Peyer's patch (tissue), 4 donors: ENCODE measurements around the gene PTPN14. TPM values are rescaled to one million over a fixed set of nuclear protein-coding genes. Genes with fewer than 3 reads are reported as not detected.
A peak's percentile ranks its signal among the peaks of the same experiment; 100 is the strongest.

ENCODE experiments used
- DNase-seq, 3 donors: peaks; one replicate each; pipeline ENCODE4 v3.0.0-alpha.2; 2017 to 2019
- H3K27ac ChIP-seq, 4 donors: fragments of 200-600 bp; sonication (generic); one replicate each; pipeline ENCODE4 v1.5.1; 2016 to 2019
- H3K27me3 ChIP-seq, 2 donors: fragments of 200-600 bp; sonication (generic); one replicate each; pipeline ENCODE4 v1.5.1; 2019
- H3K36me3 ChIP-seq, 3 donors: fragments of 200-600 bp; sonication (generic); one replicate each; pipeline ENCODE4 v1.5.1; 2016 to 2019
- H3K4me1 ChIP-seq, 4 donors: fragments of 200-600 bp; sonication (generic); one replicate each; pipeline ENCODE4 v1.5.1; 2016 to 2019
- H3K4me3 ChIP-seq, 4 donors: fragments of 200-600 bp; sonication (generic); 1 replicate in 3 of 4; 2 replicates in 1 of 4; pipeline ENCODE4 v1.5.1; 2016 to 2019; ENCODE audit warnings: mild to moderate bottlenecking in 1 of 4
- H3K9me3 ChIP-seq, 4 donors: fragments of 200-600 bp; sonication (generic); one replicate each; pipeline ENCODE4 v1.5.1; 2016 to 2019; ENCODE audit warnings: mild to moderate bottlenecking in 1 of 4
- POLR2A ChIP-seq, 2 donors: fragments of 450-650 bp; IDR thresholded peaks; one replicate each; pipeline ENCODE4 v1.5.1; 2017; ENCODE audit warnings: antibody characterized with exemption in 2 of 2, mild to moderate bottlenecking in 2 of 2, moderate library complexity in 2 of 2
- total RNA-seq, 4 donors: library from RNA; depleted of rRNA; stranded (reverse); fragments of >200 nt; gene quantifications; one replicate each; pipeline ENCODE4 v1.1.0, GENCODE V29; 2016
- TF ChIP-seq, protein P1 (sequence below), 6 experiments: fragments of 450-650 bp in 4 of 6; fragments of 200-600 bp in 2 of 6; sonication (generic) in 1 of 6; IDR thresholded peaks; one replicate each; pipeline ENCODE4 v1.5.1; 2017 to 2019; ENCODE audit warnings: antibody characterized with exemption in 6 of 6, mild to moderate bottlenecking in 3 of 6, moderate library complexity in 1 of 6

The PTPN14 gene
- total RNA-seq, 4 donors from 2014 or later, result 1.9 to 6.6 (median 4.2) TPM

DNA sequence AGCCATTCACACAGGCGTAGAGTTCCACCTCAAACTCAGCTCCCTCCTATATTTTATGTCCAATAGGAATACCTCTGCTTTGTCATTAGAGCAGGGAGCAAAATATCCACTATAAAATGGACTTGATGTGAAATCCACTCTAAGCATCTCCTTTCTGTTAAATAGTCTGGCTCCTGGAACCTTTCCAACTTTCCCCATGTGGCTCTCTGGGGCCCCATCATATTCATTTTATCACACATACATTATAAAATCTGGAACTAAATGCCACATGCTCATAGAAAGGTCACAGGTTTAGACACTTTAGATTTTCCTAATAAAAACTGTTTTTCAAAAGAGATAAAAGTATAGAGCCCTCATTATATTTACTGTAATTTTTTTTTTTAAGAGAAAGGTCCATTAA is 82.1 kb downstream of the PTPN14 start:
- H3K27me3 ChIP-seq, result no peaks in the 10 kb centered on the region
- no peak overlapping the region for H3K4me3 ChIP-seq
- H3K27ac ChIP-seq, result no peak overlapping the region
- no peaks in the 10 kb centered on the region for H3K4me1 ChIP-seq
- no peaks in the 10 kb centered on the region for H3K36me3 ChIP-seq
- TF ChIP-seq, protein P1, sequence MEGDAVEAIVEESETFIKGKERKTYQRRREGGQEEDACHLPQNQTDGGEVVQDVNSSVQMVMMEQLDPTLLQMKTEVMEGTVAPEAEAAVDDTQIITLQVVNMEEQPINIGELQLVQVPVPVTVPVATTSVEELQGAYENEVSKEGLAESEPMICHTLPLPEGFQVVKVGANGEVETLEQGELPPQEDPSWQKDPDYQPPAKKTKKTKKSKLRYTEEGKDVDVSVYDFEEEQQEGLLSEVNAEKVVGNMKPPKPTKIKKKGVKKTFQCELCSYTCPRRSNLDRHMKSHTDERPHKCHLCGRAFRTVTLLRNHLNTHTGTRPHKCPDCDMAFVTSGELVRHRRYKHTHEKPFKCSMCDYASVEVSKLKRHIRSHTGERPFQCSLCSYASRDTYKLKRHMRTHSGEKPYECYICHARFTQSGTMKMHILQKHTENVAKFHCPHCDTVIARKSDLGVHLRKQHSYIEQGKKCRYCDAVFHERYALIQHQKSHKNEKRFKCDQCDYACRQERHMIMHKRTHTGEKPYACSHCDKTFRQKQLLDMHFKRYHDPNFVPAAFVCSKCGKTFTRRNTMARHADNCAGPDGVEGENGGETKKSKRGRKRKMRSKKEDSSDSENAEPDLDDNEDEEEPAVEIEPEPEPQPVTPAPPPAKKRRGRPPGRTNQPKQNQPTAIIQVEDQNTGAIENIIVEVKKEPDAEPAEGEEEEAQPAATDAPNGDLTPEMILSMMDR (IDR thresholded peaks at IDR 0.05), result no peak
- no peak for TF ChIP-seq POLR2A (IDR thresholded peaks at IDR 0.05)
- no peaks in the 10 kb centered on the region for H3K9me3 ChIP-seq
- DNase-seq, result no peak

- Histone ChIP-seq H3K27ac (peak overlapping the region in 1 of 4 donors; percentile 19), H3K4me3 (no peak overlapping the region), H3K9me3 (no peaks in the 10 kb centered on the region), H3K27me3 (no peaks in the 10 kb centered on the region), H3K36me3 (no peaks in the 10 kb centered on the region), H3K4me1 (no peaks in the 10 kb centered on the region)
- TF ChIP-seq POLR2A (IDR thresholded peaks at IDR 0.05), result no peak
- TF ChIP-seq, protein P1 (IDR thresholded peaks at IDR 0.05), result no peak
- no peak for DNase-seq
These were observed 84.3 kb downstream of the PTPN14 start for GRCh38 chr1:214467078-214467585.

GRCh38 chr1:214466403-214467077 is 84.9 kb downstream of the PTPN14 start:
- H3K27ac ChIP-seq, result peak overlapping the region in 1 of 4 donors; percentile 19
- no peaks in the 10 kb centered on the region for H3K4me1 ChIP-seq

DNA sequence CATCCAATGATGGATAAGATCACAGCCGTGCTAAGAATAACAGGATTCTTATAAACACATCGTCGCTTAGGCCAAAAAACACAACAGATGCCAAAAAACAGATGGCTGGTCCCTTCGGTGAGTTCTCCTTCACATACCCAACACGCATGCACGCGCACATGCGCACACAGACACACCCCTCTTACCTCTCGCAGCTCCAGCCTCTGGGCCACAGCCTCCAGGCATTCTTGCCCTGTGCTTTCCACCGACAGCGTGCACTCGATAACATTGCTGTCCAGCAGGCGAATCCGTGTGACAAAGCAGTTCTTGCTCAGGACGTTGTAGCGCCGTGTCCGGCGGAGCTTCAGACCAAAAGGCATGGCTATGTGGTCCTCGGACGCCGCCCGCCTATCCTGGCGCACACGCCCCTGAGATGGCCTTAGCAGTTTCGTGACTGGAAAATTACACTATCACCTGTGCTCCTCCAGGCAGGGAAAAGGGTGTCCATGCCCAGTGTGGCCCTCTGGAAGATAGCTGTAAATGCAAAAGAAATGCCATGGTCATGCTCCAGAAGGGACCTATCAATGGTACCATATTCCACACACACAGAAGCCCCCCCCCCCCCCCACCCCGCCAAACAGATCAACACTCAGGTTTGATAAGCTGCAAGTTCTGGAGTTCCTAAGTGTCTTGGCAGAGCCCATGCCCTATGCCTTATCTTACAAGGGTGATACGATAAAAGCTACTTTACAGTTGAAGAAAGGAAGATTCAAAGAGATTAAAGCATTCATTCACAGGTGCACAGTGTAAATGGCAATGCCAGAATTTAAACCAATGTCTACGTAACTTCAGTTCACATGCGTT is 86.7 kb downstream of the PTPN14 start:
- H3K4me3 ChIP-seq, result no peak overlapping the region
- DNase-seq, result no peak
- TF ChIP-seq POLR2A (IDR thresholded peaks at IDR 0.05), result no peak
- TF ChIP-seq, protein P1 (IDR thresholded peaks at IDR 0.05), result no peak
- H3K27me3 ChIP-seq, result no peaks in the 10 kb centered on the region
- no peaks in the 10 kb centered on the region for H3K4me1 ChIP-seq
- H3K36me3 ChIP-seq, result no peaks in the 10 kb centered on the region
- H3K27ac ChIP-seq, result no peak overlapping the region
- H3K9me3 ChIP-seq, result no peaks in the 10 kb centered on the region

More at GRCh38 chr1:214466403-214467077, 84.9 kb downstream of the PTPN14 start:
- no peaks in the 10 kb centered on the region for H3K9me3 ChIP-seq
- TF ChIP-seq POLR2A (IDR thresholded peaks at IDR 0.05), result no peak
- TF ChIP-seq, protein P1 (IDR thresholded peaks at IDR 0.05), result no peak
- H3K4me3 ChIP-seq, result no peak overlapping the region
- no peak for DNase-seq
- H3K27me3 ChIP-seq, result no peaks in the 10 kb centered on the region
- H3K36me3 ChIP-seq, result no peaks in the 10 kb centered on the region

GRCh38 chr1:214463596-214463995 is 87.8 kb downstream of the PTPN14 start:
- H3K27ac ChIP-seq, result no peak overlapping the region
- DNase-seq, result no peak
- H3K4me1 ChIP-seq, result no peaks in the 10 kb centered on the region
- no peaks in the 10 kb centered on the region for H3K27me3 ChIP-seq
- H3K36me3 ChIP-seq, result no peaks in the 10 kb centered on the region
- no peaks in the 10 kb centered on the region for H3K9me3 ChIP-seq
- no peak for TF ChIP-seq POLR2A (IDR thresholded peaks at IDR 0.05)
- TF ChIP-seq, protein P1 (IDR thresholded peaks at IDR 0.05), result no peak
- no peak overlapping the region for H3K4me3 ChIP-seq
